Kidney epithelial cell (primary cell): ENCODE data around the gene NRIP3. TPM values are rescaled to one million over a fixed set of nuclear protein-coding genes. Genes with fewer than 3 reads are reported as not detected.
"Not testable (repeated sequence)": the region's sequence is repeated elsewhere in the genome, so short reads cannot be mapped to it uniquely, and the experiment has no call there.

ENCODE experiments used
- DNase-seq: peaks from one replicate; pipeline ENCODE4 v3.0.0-alpha.2; 2010; ENCODE audit warnings: low read depth
- H3K27me3 ChIP-seq: 2 replicates; pipeline ENCODE4 v1.6.0; 2011; ENCODE audit warnings: low read length; ENCODE audit not compliant: control insufficient read depth, insufficient read depth
- H3K36me3 ChIP-seq: 2 replicates; pipeline ENCODE4 v1.5.1; 2011; ENCODE audit warnings: low read length; ENCODE audit not compliant: control insufficient read depth, insufficient read depth
- H3K4me3 ChIP-seq: 2 replicates; pipeline ENCODE4 v1.5.1; 2011; ENCODE audit warnings: low read depth, mild to moderate bottlenecking, control low read depth, low read length
- total RNA-seq: library from RNA; depleted of rRNA; stranded (reverse); fragments of >200 nt; gene quantifications from 2 replicates; pipeline ENCODE4 v1.2.3, GENCODE V29; 2015
- TF ChIP-seq, protein P1 (sequence below): IDR thresholded peaks from 2 replicates; pipeline ENCODE4 v1.5.1; 2011; ENCODE audit warnings: mild to moderate bottlenecking, moderate library complexity, low read length, control low read depth, inconsistent platforms; ENCODE audit not compliant: insufficient read depth, poor library complexity, severe bottlenecking

The NRIP3 gene
- total RNA-seq, 1 donor from 2014 or later = 20.5 TPM

DNA sequence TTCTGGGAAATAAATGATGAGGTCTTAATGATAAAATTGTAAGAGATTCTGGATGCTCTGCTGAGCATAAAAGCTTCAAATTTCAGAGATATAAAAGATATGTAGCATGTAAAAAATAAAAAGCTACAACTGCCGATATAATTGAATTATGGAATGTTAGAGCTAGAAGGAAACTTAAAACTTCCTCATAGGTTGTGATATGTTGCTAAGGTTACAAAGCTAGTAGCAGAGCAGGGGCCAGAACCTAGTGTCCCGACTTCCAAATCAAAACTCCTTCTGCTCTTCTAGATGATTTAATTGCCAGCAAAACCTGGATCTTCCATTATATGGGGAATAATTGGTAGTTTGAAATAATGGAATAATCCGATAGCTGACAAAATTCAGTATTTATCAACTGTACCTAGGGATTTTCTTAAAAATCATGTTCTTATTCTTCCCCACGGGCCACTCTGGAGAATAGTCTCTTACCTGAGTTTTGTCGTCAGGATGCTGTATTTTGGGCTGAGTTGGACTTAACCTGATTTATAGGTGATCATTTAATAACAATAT is 61.2 kb downstream of the NRIP3 start, which contains the start of gene ASCL3:
Gene ASCL3 (minus strand): TSS at position 499 of the 549 bp plus-strand sequence. CDS start 4,855 bp downstream, outside the sequence.
- TF ChIP-seq, protein P1, sequence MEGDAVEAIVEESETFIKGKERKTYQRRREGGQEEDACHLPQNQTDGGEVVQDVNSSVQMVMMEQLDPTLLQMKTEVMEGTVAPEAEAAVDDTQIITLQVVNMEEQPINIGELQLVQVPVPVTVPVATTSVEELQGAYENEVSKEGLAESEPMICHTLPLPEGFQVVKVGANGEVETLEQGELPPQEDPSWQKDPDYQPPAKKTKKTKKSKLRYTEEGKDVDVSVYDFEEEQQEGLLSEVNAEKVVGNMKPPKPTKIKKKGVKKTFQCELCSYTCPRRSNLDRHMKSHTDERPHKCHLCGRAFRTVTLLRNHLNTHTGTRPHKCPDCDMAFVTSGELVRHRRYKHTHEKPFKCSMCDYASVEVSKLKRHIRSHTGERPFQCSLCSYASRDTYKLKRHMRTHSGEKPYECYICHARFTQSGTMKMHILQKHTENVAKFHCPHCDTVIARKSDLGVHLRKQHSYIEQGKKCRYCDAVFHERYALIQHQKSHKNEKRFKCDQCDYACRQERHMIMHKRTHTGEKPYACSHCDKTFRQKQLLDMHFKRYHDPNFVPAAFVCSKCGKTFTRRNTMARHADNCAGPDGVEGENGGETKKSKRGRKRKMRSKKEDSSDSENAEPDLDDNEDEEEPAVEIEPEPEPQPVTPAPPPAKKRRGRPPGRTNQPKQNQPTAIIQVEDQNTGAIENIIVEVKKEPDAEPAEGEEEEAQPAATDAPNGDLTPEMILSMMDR = no peak

DNA sequence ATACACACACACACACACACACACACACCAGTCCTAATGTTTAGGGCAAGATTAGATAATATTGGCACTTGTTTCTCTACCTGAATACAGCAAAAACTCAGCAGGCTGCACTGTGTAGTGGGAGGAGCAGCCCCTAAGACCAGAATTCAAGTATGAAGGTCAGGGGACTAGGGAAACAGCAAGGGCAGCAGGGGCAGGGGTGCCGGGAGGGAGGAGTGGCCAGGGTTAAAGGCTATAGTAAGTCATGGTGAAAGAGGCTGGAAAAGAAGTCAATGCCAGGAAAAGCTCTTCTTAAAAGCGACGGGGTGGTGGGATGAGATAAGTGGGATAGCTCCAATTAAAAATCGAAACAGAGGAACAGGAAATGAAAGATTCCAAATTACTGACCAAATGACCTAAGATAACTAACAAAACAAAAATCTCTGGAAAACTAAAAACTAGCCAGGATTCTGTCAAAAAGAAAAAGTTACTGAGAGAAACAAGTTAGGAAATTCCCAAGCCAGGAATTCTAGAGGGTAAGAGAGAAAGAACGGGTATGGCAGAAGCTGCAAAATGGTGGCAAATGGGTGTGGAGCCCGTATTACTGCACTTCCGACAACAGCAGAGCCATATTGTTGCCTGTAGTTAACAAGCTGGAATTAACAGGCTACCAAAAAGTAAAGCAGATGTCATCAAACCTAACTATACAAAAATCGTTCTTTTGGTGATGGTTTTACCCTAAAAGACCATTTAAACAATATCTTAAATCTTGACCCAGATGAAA is 62.3 kb downstream of the NRIP3 start:
- DNase-seq = no peak
- Histone ChIP-seq H3K36me3 (no peaks in the 10 kb centered on the region), H3K27me3 (no peaks in the 10 kb centered on the region), H3K4me3 (no peak overlapping the region)
- TF ChIP-seq, protein P1 = no peak

More for the DNA sequence above, 61.2 kb downstream of the NRIP3 start, which contains the start of gene ASCL3:
- no peaks in the 10 kb centered on the region for H3K36me3 ChIP-seq
- no peak within 1 kb of the TSS for H3K4me3 ChIP-seq
- no peaks in the 10 kb centered on the region for H3K27me3 ChIP-seq
- DNase-seq = no peak

DNA sequence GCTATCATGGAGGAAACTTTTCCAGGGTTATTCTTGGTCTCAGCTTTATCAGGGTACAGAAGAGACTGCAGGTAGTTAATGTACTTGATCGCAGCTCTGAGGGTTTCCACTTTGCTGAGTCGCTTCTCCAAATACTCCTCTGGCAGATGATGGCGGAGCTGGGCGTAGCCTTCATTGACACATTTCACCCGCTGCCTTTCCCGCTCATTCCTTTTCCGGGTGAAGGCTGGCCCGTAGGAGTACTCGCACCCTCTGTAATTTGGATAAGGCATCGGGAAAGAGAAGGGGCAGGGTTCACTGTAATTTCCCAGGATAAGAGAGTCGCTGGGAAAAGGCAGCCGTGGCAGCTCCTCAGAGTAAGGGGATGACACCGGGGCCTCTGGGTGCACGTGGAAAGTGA is 66.1 kb downstream of the NRIP3 start:
- DNase-seq = no peak
- Histone ChIP-seq H3K36me3 (no peaks in the 10 kb centered on the region), H3K4me3 (no peak overlapping the region), H3K27me3 (no peaks in the 10 kb centered on the region)
- TF ChIP-seq, protein P1 = no peak

DNA sequence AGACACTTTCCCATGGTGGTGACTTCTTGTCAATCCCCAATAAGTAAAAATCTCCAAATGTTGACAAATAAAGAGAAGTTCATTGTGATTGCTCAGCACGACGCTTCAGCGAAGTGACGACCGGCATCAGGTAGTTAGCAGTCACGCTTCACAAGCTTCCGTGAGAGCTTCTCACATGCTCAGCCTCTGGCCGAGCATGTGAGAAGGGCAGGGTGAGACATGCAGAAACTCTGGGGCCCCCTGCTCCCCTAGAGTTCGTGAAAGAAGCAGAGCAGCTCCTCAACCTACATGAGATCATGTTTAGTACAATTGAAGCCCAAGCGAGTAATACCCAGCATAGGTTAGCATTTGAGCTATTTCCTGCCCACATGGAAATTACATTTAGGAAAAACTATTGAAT is 66.6 kb downstream of the NRIP3 start:
- no peaks in the 10 kb centered on the region for H3K36me3 ChIP-seq
- H3K4me3 ChIP-seq = no peak overlapping the region
- TF ChIP-seq, protein P1 = no peak
- no peak for DNase-seq
- H3K27me3 ChIP-seq = no peaks in the 10 kb centered on the region

DNA sequence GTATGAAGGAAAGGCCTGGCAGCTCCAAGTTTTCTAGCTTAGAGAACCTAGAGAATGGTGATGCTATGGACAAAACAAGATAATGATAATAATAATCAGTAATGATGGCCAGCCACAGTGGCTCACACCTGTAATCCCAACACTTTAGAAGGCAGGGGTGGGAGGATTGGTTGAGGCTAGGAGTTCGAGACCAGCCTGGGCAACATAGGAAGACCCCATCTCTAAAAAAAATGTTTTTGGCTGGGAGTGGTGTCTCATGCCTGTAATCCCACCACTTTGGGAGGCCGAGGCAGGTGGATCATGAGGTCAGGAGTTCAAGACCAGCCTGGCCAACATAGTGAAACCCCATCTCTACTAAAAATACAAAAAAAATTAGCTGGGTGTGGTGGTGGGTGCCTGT is 68.0 kb downstream of the NRIP3 start:
- not testable (repeated sequence) for H3K36me3 ChIP-seq, H3K4me3 ChIP-seq, DNase-seq, H3K27me3 ChIP-seq

DNA sequence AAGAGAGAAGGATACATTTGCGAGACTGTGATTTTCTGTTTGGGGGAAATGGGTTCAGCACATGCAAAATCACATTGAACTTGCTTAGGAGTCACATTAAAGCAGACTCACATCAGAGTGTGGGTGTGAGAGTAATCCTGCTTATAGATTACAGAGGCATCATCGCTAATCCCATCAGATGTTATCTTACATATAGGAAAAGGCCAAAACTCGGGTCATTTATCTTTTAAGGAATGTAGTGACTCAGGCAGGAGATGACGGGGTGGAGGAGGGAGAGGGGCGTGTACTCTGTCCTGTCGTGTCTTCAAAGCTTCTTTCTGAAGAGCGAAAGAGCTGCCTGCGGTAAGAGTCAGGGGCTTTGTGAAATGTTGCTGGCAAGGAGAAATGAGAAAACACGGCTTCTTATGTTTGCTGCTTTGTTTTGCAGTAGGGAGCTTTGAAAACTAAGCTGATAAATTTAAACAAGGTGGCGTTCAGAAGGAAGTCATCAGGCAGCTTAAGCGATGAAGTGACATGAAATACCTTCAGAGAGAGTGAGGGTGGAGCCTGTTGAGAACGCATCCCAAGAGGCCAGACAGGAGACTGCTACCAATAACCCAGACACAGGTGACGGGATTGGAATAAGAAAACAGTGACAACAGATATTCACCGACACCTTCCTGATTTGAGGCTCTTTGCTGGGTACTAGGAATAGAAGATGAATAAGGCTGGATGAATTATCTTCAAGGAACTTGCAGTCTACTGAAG is 68.9 kb downstream of the NRIP3 start:
- no peak overlapping the region for H3K4me3 ChIP-seq
- DNase-seq = no peak
- no peaks in the 10 kb centered on the region for H3K36me3 ChIP-seq
- TF ChIP-seq, protein P1 = no peak
- H3K27me3 ChIP-seq = no peaks in the 10 kb centered on the region
